ENCODE results near the gene ALCAM.

DNA sequence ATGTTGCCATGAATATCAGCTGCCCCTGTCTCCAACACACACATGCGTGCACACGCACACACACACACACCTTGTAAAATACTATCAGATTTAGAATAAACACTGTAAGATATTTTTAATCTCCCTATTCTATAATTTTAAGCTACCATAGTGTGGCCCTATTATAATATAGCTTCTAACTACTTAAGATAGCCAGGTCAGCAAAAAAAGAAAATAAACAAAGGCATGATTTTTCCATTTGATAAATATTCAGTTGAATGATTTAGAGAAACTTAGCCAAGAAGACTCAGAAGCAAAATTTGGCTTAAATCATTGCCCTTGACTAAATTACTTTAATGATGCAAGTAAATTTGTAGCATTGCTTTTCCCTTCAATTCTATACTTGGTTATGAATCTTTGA, 162.2 kb downstream of the ALCAM start:
- TF ChIP-seq, protein P1, sequence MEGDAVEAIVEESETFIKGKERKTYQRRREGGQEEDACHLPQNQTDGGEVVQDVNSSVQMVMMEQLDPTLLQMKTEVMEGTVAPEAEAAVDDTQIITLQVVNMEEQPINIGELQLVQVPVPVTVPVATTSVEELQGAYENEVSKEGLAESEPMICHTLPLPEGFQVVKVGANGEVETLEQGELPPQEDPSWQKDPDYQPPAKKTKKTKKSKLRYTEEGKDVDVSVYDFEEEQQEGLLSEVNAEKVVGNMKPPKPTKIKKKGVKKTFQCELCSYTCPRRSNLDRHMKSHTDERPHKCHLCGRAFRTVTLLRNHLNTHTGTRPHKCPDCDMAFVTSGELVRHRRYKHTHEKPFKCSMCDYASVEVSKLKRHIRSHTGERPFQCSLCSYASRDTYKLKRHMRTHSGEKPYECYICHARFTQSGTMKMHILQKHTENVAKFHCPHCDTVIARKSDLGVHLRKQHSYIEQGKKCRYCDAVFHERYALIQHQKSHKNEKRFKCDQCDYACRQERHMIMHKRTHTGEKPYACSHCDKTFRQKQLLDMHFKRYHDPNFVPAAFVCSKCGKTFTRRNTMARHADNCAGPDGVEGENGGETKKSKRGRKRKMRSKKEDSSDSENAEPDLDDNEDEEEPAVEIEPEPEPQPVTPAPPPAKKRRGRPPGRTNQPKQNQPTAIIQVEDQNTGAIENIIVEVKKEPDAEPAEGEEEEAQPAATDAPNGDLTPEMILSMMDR (IDR thresholded peaks at IDR 0.05) = no peak
- TF ChIP-seq EZH2 (IDR thresholded peaks at IDR 0.05; ENCODE audit: borderline replicate concordance, insufficient read depth, low read depth, low read length, poor library complexity, severe bottlenecking) = no peak

All from B cell (primary cell).